ENCODE results near the gene SWI5.
"Not testable (repeated sequence)": the region's sequence is repeated elsewhere in the genome, so short reads cannot be mapped to it uniquely, and the experiment has no call there.

Gene SWI5

DNA sequence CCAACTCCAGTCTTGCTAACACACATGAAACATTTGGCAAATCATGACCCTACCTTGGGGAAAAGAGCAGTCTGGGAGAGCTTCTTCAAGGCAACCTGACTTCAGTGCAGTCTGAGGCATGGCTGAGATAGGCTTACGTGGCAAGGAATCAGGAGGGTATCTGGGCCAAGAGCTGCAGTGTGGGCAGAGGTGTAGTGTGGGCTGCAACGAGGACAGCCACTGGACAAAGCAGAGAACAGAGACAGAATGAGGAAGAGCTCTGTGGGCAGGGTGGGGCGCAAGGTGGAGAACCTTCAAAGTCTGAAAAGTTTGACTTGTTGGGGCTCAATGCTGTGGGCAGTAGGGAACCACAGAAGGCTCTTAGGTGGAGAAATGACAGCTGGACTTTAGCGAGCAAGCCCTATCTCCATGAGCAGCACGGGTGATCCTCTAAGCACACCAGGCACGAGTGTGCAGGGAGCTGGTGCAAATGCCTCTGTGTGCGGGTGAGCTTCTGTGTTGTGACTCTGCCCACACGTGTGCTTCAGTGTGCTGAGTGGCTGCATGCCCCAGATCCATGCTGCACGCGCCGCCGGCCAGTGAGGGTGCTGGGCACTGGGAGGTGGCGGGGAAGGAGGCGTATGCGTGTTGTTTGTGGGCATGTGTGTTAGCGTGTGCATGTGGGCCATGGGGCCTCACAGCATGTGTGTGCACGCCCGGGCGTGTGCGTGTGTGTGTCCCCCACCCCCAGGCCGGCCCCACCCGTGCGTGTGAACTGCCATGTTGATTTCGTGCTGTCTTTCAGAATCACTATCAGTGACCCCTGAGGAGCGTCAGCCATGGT, 23.5 kb upstream of the SWI5 start:
- DNase-seq: no peak

DNA sequence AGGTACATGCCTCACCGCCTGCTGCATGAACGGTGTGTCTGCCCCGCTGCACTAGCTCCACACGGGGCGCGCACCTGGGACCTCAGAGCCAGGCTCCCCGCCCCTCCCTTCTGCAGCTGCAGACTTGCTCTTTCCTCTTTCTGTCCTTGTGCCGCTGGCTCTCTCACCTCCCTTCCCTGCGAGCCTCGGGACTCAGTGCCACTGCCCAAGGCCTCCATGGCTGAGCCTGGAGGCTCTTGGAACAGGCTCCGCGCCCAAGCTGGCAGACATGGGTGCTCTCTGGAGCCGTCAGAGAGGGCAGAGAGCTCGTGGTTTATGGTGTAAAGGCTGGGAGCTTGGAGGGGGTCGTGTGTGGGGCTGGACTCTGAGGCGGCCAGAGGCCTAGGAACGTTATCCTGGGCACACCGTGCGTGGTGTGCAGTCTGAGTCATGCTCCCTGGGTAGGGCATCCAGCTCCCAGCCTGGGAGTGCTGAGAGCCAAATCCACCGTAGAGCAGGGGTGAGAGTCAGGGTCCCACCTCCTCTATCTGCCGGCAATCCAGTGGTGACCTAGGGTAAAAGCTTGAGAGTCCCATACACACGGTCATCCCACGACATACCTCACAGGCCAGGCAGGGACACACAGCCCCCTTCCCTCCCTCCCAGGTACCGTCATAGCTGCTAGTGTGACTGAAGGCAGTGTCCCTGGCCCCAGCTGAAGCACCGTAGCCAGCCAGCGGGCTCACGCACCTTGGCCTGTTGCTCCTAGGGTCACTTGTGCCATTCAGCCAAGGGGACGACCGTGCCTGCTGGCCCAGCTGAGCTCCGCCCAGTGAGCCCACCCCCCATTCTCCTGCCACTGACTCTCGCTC, 22.7 kb upstream of the SWI5 start:
- no peak for DNase-seq

DNA sequence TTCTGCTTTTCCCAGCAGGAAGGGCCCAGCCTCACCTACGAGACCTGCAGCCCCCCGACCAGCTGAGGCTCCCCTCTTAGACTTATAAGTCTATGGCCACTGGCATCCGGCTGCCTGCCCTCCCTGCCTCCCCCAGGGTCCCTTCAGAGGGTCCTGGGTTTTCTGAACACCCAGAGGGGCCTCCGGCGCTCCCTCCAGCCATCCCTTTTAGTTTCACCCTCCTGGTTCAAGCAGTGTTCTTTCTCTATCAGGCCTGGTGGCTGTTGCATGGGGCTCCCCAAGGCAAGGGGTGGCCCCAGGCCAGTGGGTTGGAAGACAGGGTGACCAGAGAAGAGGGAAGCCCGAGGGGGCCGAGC, 22.1 kb upstream of the SWI5 start:
- no peak for DNase-seq

DNA sequence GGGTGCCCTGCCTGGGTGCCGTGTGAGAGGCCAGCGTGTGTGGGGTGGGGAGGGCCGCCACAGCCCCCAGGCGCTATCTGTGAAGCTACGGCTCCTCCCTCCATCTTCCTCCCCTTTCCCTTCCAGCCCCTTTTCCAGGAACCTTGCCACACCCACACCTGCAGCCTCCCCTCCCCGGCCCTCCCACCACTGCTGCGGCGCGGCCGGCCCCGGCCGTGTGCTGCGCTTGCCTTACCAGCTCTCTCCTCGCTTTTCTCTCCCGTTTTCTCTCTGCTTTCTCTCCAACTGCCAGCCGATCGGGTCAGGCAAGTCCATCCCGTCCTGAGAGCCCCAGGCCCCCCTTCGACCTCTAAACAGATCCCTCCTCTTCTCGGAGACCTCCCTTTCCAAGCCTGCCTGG, 21.7 kb upstream of the SWI5 start:
- DNase-seq: no peak

DNA sequence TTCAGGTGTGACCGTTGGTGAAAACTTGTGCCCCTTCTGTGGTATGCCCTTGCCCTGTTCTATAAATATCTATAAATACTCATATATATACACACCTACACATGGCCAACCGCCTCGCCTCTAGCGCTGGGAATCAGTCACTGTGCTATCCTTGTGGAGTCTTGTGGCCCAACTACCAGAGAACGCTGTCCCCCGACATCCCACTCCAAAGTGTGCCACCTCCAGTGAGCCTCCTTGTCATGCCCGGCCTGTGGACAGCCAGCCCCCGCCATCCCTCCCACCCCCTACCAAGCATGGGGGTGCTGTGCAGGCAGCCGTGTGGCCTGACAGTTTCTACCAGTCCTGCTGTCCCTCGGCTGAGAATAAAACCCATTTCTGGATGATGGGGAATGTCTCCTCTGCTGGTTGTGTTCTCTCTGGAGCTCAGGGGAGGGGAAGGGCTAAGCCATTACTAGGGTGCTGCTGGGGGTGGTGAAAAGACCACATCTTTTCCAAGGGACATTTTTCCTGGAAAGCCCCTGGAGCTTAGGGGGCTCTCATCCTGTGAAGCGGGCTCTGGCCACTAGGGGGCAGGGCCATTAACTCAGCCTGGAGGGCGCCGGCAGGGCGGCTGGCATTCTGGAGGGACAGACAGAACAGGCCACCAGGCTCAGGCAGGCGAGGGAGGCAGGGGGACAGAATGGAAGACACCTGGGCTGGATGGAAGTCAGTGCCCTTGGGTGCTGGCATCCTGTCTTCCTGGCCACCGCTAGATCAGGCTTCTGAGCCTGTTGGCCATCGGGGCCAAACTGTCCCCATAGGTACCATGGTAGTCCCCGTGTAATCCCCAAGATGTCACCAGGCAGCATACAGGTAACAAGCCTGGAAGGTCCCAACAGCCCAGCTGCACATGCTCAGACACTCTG, 21.0 kb upstream of the SWI5 start:
- no peak for DNase-seq

DNA sequence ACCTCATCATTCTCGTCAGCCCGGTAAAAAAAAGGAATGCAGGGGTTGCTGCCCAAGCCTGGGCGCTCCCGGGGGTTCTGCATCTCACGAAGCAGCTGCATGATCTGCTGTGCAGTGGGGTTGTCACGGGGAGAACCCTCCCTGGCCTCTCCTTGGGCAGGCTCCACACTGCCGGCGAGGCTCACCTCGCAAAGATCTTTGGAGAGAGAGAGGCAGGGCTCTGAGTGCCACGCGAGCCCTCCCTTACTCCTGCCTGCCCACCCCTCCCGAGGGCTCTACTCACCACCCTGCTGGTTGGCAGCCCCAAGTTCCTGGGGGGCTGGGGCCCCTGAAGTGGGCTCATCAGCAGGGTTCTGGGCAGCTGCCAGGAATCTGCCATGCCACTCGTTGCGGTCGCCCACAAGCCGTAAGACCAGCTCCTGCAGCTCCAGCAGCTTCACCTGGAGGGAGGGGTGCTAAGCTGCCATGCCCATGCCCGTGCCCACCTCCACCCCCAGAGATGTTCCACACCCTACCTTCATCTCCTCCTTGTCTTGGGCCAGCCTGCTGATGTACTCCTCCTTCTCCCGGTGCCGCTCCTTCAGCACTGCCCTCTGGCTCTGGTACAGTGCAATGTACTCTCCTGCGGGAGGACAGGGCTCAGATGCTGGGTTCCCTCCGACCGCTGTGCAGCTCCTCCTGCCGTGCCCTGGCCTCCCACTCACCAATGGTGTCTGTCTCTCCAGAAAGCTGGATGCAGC, 18.8 kb upstream of the SWI5 start:
- DNase-seq: peak; percentile 62

DNA sequence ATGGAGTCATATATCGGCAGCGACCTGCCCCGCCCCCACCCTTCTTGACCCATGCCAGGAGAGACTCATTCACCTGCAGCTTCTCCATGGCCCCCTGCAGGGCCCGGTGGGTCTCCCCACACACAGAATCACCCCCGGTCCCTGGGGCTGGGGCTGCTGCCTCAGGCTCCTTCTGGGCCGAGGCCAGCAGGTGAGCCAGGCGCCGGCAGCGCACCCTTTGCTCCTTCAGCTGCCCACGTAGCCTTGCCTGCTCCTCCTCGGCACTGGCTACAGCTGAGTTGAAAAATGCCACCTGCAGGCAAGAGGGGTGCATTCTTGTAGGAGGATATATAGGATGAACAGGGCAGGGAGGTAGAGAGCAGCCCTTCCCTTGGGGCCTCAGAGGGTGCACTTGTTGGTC, 18.2 kb upstream of the SWI5 start:
- DNase-seq: no peak

DNA sequence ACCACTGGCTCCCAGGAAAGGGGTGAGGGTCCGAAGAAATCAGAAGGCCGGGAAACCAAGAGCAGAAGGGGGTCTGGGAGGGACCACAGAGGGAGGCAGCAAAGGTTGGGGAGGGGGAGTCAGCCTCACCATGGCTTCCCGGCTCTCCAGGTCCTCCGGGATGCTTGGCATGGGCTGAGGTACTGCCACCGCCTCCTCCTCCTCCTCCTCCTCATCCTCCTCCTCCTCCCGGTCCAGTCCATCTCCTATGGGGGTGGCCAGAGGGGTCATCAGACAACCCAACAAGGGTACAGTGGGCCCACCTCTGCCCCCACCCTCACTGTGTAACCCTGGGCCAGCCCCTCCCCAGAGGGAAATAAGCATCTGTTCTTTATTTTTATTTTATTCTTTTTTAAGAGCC, 17.8 kb upstream of the SWI5 start:
- DNase-seq: no peak

DNA sequence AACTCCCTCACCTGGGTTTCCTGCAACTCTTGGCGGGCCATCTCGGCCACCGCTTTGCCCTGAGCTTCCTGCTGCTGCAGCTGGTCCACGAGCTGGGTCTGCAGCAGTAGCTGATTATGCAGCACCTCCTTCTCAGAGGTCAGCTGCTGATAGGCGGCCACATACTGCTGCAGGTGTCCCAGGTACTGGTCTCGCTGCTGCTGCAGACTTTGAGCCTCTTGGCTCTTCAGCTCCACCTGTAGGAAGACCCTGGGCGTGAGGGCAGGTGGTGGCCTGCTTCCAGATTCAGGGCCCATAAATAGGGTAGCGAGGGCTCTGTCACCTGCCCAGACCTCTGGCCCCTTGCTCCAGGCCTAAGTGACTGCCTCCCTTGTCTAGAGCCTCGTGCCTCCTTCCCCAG, 16.9 kb upstream of the SWI5 start:
- DNase-seq: no peak

DNA sequence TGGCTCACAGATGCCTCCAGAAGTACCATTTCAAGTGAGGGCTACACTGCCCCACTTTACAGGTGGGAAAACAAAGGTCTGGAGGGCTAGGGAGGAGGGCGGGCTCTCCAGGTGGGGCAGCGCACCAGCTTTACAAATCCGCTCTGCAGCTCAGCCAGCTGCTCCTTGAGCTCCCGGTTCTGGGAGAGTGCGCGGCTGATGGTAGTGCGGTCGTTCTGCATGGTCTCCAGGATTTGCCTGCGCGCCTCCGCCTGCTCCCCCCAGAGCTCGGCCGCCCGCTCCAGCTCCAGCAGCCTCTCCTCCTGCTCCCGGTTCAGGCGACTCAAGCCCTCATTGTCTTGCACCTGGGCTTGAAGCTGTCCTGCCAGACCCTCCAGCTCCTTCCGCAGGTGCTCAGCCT, 15.7 kb upstream of the SWI5 start:
- DNase-seq: no peak

DNA sequence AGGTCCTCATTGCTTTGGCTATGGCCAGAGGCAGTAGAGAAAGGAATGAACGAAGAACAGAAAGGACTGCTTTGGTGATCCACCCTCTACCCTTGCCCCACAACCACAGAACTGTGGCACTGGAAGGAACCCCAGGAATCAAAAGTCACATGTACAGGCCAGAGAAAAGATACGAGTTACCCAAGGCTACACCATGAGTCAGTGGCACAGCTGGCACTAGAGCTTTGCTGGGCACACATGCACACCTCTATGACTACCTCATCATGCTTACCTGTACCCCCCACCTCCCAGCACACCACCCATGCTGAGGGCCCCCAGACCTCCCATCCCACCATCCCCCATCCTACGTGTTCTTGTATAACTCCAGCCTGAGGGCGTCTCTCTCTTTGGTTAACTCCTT, 13.4 kb upstream of the SWI5 start:
- DNase-seq: no peak

DNA sequence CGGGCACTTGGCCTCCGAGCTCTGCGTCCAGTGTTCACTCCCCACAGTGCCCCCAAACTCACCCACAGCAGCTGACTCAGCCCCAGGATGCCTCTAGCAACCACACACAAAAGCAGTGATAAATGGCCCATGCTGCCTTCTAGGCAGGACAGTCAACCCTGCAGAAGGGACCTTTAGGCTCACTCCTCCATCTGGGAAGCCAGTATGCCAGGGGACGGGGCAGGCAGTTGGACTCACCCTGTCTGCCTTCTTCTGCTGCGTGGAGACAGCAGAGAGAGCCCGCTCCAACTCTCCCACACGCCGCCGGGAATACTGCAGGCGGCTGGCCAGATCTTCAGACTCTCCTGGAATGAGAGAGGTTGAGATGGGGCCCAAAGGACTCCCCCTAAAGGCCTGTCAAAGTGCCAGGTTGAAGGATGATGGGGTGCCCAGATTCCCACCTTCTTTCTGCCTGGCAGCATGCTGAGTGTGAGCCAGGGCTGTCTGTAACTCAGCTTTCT, 10.7 kb upstream of the SWI5 start:
- no peak for DNase-seq

DNA sequence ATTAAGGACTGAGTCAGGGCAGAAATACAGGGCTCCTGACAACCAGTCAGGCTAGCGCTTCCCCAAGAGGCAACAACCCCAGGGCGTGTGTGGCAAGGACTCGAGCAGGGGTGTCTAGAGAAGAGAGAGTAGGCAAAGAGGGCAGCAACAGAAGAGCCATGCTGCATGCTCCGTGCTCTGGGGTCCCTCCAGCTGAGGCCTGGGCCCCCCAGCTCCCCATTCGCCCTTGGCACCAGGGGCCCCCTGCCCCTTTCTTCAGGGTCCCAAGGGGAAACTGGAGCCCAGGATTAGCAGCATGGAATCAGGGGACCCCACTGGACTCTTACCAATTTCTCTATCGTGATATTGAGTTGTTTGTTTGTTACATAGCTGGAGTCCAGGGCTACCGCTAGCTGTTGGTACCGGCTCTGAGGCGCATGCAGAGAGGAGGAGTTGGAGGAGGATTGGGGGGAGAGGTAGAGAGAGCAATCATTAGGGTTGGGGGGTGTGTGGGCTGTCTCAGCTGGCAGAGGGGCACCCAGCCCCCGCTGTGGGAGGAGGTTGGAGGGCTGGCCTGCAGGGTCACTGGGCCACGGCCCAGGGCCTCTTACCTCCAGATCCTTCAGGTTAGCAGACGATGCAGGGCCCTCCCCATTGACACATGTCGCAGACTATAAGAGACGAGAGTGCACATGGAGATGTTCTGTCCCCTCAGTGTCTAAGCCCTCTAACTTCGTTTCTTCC, 9.0 kb upstream of the SWI5 start:
- no peak for DNase-seq

DNA sequence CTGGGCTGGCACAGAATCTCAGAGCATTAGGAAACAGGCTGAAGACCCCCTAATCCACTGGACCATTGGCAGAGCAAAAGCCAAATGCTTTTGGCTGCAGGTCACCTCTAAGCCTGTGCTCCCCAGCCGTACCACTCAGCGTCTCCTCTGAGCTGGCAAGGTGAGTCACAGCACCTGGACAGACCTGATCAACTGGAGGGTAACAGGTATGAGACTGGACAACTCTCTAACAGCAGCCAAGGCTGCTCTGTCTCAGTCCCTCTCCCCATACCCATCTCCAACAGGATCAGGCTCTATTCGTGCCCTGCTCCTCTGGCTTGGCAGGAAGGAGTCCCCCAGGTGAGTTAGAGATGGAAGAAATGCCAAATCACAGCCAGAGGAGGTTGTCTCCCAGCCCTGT, 5.0 kb upstream of the SWI5 start:
- DNase-seq: no peak

DNA sequence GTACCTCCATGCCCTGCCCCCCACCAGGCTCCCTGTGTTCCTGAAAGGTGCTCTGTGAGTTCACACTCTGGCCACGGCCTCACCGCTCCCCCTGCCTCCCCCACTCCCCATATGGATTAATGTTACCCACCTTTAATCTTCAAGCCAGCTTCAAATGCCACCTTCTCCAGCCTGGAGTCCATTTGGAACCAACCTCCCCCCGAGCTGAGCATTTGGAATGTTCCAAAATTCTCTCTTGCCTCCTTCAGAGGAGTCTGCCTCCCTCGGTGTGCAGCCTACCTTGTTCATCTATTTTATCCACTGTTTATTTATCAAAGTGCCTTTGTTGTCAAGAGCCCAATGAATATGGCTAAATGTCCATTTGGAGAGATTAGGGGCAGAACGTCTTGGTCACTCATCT, 4.6 kb upstream of the SWI5 start:
- DNase-seq: no peak

DNA sequence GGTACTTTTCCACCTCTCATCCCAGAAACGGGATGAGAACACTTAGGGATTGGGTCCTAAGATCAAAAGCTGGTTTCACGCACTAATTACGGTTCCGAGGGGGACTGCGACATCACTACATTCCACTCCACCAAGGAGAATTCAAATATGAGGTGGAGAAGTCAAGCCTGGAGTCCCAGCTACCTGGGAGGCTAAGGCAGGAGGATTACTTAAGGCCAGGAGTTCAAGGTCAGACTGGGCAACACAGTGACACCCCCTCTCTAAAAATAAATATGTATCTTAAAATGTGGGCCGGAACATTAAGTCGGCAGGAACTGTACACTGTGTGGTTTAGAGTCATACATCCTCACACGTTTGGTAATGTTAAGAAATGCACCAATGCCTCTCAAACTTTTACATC, 1.8 kb upstream of the SWI5 start:
- DNase-seq: no peak

DNA sequence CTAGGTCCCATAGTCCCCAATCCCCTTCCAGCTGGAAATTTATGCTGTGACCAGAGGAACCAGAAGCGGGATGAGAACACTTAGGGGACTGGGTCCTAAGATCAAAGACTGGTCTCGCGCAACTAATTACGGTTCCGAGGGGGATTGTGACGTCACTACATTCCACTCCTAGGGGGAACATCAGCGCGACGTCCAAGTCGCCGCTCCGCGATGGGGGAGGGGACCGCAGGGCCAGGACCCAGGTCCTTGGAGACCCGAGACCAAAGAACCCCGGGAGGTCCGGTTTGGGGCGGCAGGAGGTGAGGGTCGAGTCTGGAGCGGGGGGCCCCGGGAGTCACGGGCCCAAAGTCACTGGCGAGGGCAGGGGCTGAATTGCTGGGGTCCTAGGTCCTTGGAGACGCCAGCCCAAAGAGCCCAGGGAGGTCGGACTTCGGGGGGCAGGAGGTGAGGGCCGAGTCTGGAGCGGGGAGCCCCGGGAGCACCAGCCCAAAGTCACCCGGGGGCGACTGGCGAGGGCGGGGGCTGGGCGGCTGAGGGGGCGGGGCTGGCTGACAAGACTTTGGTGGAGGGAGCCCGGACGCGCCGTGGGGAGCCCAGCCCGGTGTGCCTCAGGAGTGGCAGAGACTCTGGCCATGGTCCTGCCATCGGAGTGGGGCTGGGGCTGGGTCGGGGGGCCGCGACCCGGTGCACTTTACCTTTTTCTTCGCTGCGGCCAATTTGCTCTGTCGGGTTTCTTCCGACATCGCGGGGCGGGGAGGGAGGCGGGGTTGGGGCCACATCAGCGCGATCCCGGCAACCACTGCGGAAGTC, 673 bp upstream of the SWI5 start, which contains the start of gene GOLGA2:
Gene GOLGA2, minus strand, starts transcription at position 810 of the 810 bp plus-strand sequence. Its CDS starts 31 bp downstream, at position 779.
- no peak for DNase-seq

DNA sequence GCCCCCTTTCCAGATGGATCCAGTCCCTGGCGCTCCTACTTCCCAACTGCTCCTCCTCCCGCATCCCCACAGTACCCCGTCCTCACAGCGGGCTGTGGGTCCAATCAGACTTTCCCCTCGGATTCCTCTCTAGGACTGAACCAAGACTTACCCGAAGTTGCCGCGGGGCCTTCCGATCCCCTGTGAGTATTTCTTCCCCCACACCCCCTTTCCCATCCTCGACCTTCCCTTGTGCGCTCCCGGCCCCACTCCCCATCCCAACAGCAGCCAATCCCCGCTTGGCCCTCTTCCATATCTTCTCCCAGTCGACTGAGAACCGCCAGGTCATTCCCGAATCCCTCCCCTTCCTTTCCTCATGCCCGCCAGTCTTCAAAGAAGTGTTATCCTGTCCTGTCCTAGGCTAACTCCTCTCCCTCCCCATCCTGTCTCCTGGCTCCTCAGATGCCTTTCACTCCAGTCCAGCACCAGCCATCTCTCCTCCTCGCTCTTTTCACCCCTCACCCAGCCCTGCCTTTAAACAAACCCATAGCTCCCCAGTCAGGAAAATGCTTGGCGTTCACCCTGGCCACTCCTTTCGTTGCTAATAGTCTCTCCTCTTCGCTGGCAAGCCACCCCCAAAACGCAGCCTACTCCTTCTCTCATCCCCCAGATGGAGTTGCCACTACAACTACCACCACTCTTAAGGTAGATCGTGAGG, 646 bp downstream of the SWI5 start:
- no peak for DNase-seq

DNA sequence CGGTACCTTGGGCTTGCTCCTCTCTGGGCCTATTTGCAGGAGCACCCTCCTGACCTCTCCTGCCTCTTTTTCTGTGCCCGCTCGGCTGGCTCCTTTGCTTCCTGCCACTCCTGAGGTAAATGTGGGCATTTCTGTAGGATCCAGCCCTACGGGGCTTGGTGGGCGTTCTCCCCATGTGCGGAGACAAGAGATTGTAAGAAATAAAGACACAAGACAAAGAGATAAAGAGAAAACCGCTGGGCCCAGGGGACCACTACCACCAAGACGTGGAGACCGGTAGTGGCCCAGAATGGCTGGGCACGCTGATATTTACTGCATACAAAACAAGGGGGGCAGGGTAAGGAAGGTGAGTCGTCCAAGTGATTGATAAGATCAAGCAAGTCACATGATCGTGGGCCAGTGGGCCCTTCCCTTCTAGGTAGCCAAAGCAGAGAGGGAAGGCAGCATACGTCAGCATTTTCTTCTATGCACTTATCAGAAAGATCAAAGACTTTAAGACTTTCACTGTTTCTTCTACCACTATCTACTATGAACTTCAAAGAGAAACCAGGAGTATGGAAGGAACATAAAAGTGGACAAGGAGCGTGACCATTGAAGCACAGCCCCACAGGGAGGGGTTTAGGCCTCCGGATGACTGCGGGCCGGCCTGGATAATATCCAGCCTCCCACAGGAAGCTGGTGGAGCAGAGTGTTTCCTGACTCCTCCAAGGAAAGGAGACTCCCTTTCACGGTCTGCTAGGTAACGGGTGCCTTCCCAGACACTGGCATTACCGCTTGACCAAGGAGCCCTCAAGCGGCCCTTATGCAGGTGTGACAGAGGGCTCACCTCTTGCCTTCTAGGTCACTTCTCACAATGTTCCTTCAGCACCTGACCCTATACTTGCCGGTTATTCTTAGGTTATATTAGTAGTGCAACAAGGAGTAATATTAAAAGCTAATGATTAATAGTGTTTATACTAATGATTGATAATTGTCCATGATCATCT, 3.3 kb downstream of the SWI5 start:
- DNase-seq: not testable (repeated sequence)

Measured in DMS79 (cell line).